Spleen (tissue), 11 donors: Measurements from ENCODE around the gene GRAMD1A. TPM values are rescaled to one million over a fixed set of nuclear protein-coding genes. Genes with fewer than 3 reads are reported as not detected.
"Not testable (repeated sequence)": the region's sequence is repeated elsewhere in the genome, so short reads cannot be mapped to it uniquely, and the experiment has no call there.

Experiments used
- DNase-seq: peaks from one replicate; pipeline ENCODE4 v3.0.0-alpha.2; 2020
- H3K27ac ChIP-seq, 8 donors: fragments of 200-600 bp; sonication (generic) in 7 of 8; 1 replicate in 4 of 8; 2 replicates in 4 of 8; pipeline versions ENCODE4 v1.5.0 to v1.8.0; 2016 to 2021; ENCODE audit warnings: inconsistent platforms in 4 of 8, mild to moderate bottlenecking in 4 of 8, moderate library complexity in 1 of 8
- H3K27me3 ChIP-seq, 7 donors: fragments of 200-600 bp; sonication (generic) in 6 of 7; replicated peaks in 1 of 7; 1 replicate in 4 of 7; 2 replicates in 3 of 7; pipeline versions ENCODE4 v1.5.0 to v1.8.0; 2016 to 2021; ENCODE audit warnings: inconsistent platforms in 3 of 7, mild to moderate bottlenecking in 1 of 7
- H3K36me3 ChIP-seq, 6 donors: fragments of 200-600 bp; sonication (generic) in 5 of 6; 1 replicate in 4 of 6; 2 replicates in 2 of 6; pipeline versions ENCODE4 v1.5.0 to v1.8.0; 2016 to 2021; ENCODE audit warnings: inconsistent platforms in 2 of 6
- H3K4me1 ChIP-seq, 6 donors: fragments of 200-600 bp; sonication (generic) in 5 of 6; 1 replicate in 3 of 6; 2 replicates in 3 of 6; pipeline versions ENCODE4 v1.5.0 to v1.8.0; 2016 to 2021; ENCODE audit warnings: inconsistent platforms in 3 of 6
- H3K4me3 ChIP-seq, 8 donors: fragments of 200-600 bp; sonication (generic) in 7 of 8; 1 replicate in 4 of 8; 2 replicates in 4 of 8; pipeline versions ENCODE4 v1.5.0 to v1.8.0; 2016 to 2021; ENCODE audit warnings: inconsistent platforms in 4 of 8, mild to moderate bottlenecking in 4 of 8, moderate library complexity in 2 of 8
- H3K9me3 ChIP-seq, 8 donors: fragments of 200-600 bp; sonication (generic) in 7 of 8; 1 replicate in 4 of 8; 2 replicates in 4 of 8; pipeline versions ENCODE4 v1.5.0 to v1.8.0; 2016 to 2021; ENCODE audit warnings: inconsistent platforms in 4 of 8
- POLR2A ChIP-seq, 3 donors: fragments of 450-650 bp; IDR thresholded peaks; one replicate each; pipeline ENCODE4 v1.5.1; 2017; ENCODE audit warnings: antibody characterized with exemption in 3 of 3, mild to moderate bottlenecking in 1 of 3
- POLR2AphosphoS5 ChIP-seq, 3 donors: sonication (generic); formaldehyde crosslinking; IDR thresholded peaks; one replicate each; pipeline ENCODE4 v1.5.1; 2017; ENCODE audit warnings: antibody characterized with exemption in 3 of 3
- WGBS, 5 donors: extraction: QIAGEN DNeasy Blood & Tissue Kit in 3 of 5; methylation state at CpG; one replicate each; pipeline versions ENCODE4 v1.1.5 to v1.1.7; 2013 to 2018; 5-methylcytosine and 5-hydroxymethylcytosine counted together
- intact Hi-C: fragments of 100-400 bp; cut with DNase I; formaldehyde crosslinking; loops from one replicate; pipeline ENCODE4 v1.15.0; 2023; ENCODE audit warnings: low total_unique reads
- polyA plus RNA-seq, 3 donors: library from polyadenylated mRNA; stranded (reverse); fragments of 200-250 nt; gene quantifications; one replicate each; pipeline ENCODE4 v1.2.1, GENCODE V29; 2013
- total RNA-seq, 7 donors: library from RNA; depleted of rRNA in 3 of 7; stranded (reverse); fragments of >200 nt in 3 of 7; fragmentation: NEBNext Ultra II Directional in 4 of 7; extraction: Animal tissue kit (Norgen Biotek cat#: 25700) in 4 of 7; gene quantifications; one replicate each; pipeline versions ENCODE4 v1.1.0 to v1.2.1, GENCODE V29; 2016 to 2021
- TF ChIP-seq, protein P1 (sequence below), 11 experiments: fragments of 200-600 bp in 7 of 11; fragments of 450-650 bp in 4 of 11; sonication (generic) in 4 of 11; IDR thresholded peaks in 8 of 11; conservative IDR thresholded peaks in 3 of 11; 1 replicate in 7 of 11; 2 replicates in 4 of 11; pipeline versions ENCODE4 v1.4.0 to v1.8.0; 2016 to 2021; ENCODE audit warnings: antibody characterized with exemption in 11 of 11, inconsistent platforms in 4 of 11, mild to moderate bottlenecking in 1 of 11
- donor health status: healthy with polysubstance abuse.
- donor health status: DM: no; HTN: no; CAD: no; lungs with moderate emphysema.
- donor health status: DM: no; HTN: no; CAD: no.
- donor health status: Bipolar disorder and iron deficiency.
- donor health status: healthy.
- donor health status: DM: no; HTN: no; CAD: no.
- donor health status: DM: yes; HTN: yes; CAD: no.

Gene GRAMD1A
- total and polyA plus RNA-seq, 10 donors: 30.0 to 177 (median 101) TPM

- no peak for DNase-seq
- Histone ChIP-seq H3K27me3 (no peaks in the 10 kb centered on the region), H3K9me3 (no peaks in the 10 kb centered on the region), H3K36me3 (no peaks in the 10 kb centered on the region), H3K4me3 (no peak overlapping the region), H3K4me1 (peaks cover 14 to 49% (median 21%) of the 10 kb centered on the region in 6 donors), H3K27ac (no peak overlapping the region)
- intact Hi-C loops: no loop called here
- TF ChIP-seq POLR2A (IDR thresholded peaks at IDR 0.05): no peak
- TF ChIP-seq POLR2AphosphoS5 (IDR thresholded peaks at IDR 0.05): no peak
- TF ChIP-seq, protein P1, sequence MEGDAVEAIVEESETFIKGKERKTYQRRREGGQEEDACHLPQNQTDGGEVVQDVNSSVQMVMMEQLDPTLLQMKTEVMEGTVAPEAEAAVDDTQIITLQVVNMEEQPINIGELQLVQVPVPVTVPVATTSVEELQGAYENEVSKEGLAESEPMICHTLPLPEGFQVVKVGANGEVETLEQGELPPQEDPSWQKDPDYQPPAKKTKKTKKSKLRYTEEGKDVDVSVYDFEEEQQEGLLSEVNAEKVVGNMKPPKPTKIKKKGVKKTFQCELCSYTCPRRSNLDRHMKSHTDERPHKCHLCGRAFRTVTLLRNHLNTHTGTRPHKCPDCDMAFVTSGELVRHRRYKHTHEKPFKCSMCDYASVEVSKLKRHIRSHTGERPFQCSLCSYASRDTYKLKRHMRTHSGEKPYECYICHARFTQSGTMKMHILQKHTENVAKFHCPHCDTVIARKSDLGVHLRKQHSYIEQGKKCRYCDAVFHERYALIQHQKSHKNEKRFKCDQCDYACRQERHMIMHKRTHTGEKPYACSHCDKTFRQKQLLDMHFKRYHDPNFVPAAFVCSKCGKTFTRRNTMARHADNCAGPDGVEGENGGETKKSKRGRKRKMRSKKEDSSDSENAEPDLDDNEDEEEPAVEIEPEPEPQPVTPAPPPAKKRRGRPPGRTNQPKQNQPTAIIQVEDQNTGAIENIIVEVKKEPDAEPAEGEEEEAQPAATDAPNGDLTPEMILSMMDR (IDR thresholded peaks at IDR 0.05 in 8 of 11, conservative IDR thresholded peaks at IDR 0.05 in 3 of 11): no peak
- WGBS, 5 donors: 70 to 79% (median 73%) methylated on average over 6 of the region's 6 CpGs
These were observed 10.8 kb upstream of the GRAMD1A start for GRCh38 chr19:34989298-34989697.

GRCh38 chr19:34990578-34991192 lies 9.4 kb upstream of the GRAMD1A start:
- Histone ChIP-seq H3K4me1 (peaks cover 9 to 50% (median 22%) of the 10 kb centered on the region in 6 donors), H3K27ac (peak overlapping the region in 2 of 8 donors; percentile 16 to 21), H3K27me3 (no peaks in the 10 kb centered on the region), H3K4me3 (no peak overlapping the region), H3K9me3 (no peaks in the 10 kb centered on the region), H3K36me3 (no peaks in the 10 kb centered on the region)
- TF ChIP-seq POLR2AphosphoS5 (IDR thresholded peaks at IDR 0.05) (no peak), POLR2A (IDR thresholded peaks at IDR 0.05) (no peak)
- TF ChIP-seq, protein P1 (IDR thresholded peaks at IDR 0.05 in 8 of 11, conservative IDR thresholded peaks at IDR 0.05 in 3 of 11): no peak
- 64 to 75% (median 70%) methylated on average over 13 of the region's 13 CpGs for WGBS, 5 donors
- intact Hi-C loops: no loop called here
- DNase-seq: no peak

- Histone ChIP-seq H3K36me3 (no peaks in the 10 kb centered on the region), H3K9me3 (no peaks in the 10 kb centered on the region), H3K4me3 (no peak overlapping the region), H3K4me1 (peaks cover 11 to 53% (median 26%) of the 10 kb centered on the region in 6 donors), H3K27me3 (no peaks in the 10 kb centered on the region), H3K27ac (no peak overlapping the region)
- WGBS, 5 donors: 89 to 96% (median 91%) methylated on average over 8 of the region's 8 CpGs
- TF ChIP-seq, protein P1 (IDR thresholded peaks at IDR 0.05 in 8 of 11, conservative IDR thresholded peaks at IDR 0.05 in 3 of 11): no peak
- TF ChIP-seq POLR2AphosphoS5 (IDR thresholded peaks at IDR 0.05) (no peak), POLR2A (IDR thresholded peaks at IDR 0.05) (no peak)
- no peak for DNase-seq
- intact Hi-C loops: no loop called here
These were observed 8.4 kb upstream of the GRAMD1A start for GRCh38 chr19:34991542-34992333.

- H3K36me3 ChIP-seq, H3K27ac ChIP-seq, intact Hi-C loops, DNase-seq, H3K27me3 ChIP-seq, H3K9me3 ChIP-seq, H3K4me3 ChIP-seq: not testable (repeated sequence)
- 74 to 98% (median 80%) methylated on average over 7 of the region's 7 CpGs for WGBS, 5 donors
- peaks cover 19 to 61% (median 34%) of the 10 kb centered on the region in 6 donors for H3K4me1 ChIP-seq
These were observed 7.5 kb upstream of the GRAMD1A start for GRCh38 chr19:34992582-34992981.
